NCI-H226 (cell line): Measurements from ENCODE around the gene IMPA2.
"Not testable (repeated sequence)": the region's sequence is repeated elsewhere in the genome, so short reads cannot be mapped to it uniquely, and the experiment has no call there.

Source experiments
- DNase-seq: peaks from one replicate; pipeline ENCODE4 v3.0.0-alpha.2; 2015

The IMPA2 gene

GRCh38 chr18:12030670-12031069 lies 49.4 kb downstream of the IMPA2 start:
- no peak for DNase-seq

DNA sequence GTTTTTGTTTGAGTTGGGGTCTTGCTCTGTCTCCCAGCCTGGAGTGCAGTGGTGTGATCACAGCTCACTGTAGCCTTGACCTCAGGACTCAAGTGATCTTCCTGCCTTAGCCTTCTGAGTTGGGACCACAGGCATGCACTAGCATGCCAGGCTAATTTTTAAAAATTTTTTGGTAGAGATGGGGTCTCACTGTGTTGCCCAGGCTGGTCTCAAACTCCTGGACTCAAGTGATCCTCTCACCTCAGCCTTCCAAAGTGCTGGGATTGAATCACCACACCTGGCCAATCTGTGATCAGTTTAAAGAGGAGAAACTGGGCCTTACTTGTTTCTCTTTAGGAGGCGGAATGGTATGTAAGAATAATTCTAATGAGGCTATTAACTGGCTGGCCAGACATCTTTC lies 49.9 kb downstream of the IMPA2 start:
- DNase-seq = no peak

GRCh38 chr18:12031846-12032245 lies 50.5 kb downstream of the IMPA2 start:
- DNase-seq = no peak

GRCh38 chr18:12032786-12033642 lies 51.7 kb downstream of the IMPA2 start:
- no peak for DNase-seq

DNA sequence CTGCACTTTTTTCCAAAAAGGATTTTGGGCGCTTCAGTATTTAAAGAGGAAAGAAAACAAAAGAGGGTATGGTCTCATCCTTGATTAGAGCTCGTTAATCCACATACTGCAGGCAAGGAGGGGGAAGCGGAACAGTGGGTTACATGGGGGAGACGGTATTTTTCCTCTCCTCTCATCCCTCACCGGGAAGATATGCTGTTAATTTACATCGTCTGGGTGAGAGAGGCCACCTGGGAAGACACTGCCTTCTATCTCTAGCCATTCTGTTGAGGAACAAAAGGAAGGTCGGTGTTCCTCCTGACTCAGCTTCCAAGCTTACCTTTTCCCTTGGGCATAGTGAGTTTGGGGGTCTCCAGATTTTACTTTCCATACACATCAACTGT lies 52.3 kb downstream of the IMPA2 start:
- DNase-seq = no peak

DNA sequence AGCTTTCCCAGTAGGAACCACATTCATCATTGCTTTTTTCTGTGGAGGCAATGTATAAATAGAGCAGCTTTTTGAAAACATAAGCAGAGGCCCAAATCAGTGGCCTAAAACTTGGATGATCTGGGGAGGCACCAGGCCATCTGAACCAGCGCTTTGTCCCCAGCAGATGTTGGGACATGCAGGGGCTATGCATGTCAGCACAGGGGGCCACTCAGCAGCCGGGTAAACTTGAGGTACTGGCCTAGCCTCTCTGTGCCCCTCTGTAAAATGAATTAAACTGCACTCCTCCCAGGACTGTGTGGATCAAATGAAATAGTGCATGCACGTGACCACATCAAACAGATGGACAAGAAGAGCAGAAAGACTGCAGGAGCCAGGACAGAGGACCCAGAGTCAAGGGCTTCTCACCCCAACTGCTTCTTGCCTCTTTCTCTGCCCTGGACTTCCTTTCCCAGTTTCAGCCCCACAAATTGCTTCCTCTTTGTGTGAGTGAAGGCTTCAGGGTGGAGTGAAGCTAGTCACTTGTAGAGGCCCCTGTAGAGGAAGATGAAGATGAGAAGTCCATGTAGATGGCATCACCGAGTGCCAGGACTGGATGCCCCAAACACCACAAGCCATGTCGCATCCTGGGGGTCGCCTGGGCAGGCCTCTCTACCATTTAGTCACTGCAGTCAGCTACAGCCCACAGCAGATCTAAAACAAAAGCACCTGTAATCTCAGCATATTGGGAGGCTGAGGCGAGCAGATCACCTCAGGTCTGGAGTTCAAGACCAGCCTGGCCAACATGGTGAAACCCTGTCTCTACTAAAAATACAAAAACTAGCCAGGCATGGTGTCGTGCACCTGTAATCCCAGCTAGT lies 53.2 kb downstream of the IMPA2 start:
- no peak for DNase-seq

- no peak for DNase-seq
Observed at GRCh38 chr18:12035481-12035880, 54.2 kb downstream of the IMPA2 start.

DNA sequence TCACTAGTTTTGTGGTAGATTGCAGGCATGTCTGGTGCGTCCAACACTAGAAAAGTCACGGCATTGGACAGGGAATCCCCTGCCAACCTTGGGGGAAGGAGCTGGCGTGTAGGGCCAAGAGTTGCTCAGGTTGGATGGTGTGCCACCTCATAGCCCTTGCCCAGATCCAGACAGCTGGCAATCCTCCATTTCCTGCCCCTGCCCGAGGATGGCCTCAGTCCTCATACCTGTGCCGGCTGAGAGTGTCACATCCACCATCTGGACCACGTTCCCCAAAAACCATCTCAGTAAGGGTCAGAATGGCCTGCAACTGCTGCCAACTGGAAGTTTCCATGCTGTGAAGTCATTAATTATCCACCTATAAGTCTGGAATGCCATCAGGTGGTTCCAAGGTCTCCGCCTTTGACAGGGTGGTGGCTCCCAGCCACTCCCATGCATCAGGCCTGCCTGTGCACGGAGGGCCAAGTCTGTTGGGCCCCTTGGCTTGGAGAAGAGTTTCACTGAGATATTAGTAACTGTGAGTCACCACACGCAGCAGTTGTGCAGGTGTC lies 55.0 kb downstream of the IMPA2 start:
- no peak for DNase-seq

- DNase-seq = no peak
Observed at GRCh38 chr18:12038082-12038638, 56.9 kb downstream of the IMPA2 start.

- peak; percentile 57 for DNase-seq
Observed at GRCh38 chr18:12038639-12039539, 57.6 kb downstream of the IMPA2 start.

DNA sequence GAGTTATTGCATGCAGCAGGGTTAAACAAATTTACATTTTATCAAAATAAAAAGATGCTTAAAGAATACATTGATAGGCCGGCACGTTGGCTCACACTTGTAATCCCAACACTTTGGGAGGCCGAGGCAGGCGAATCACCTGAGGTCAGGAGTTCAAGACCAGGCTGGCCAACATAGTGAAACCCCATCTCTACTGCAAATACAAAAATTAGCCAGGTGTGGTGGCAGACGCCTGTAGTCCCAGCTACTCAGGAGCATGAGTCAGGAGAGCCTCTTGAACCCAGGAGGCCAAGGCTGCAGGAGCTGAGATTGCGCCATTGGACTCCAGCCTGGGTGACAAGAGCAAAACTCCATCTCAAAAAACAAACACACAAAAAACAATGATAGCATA lies 58.2 kb downstream of the IMPA2 start:
- not testable (repeated sequence) for DNase-seq

DNA sequence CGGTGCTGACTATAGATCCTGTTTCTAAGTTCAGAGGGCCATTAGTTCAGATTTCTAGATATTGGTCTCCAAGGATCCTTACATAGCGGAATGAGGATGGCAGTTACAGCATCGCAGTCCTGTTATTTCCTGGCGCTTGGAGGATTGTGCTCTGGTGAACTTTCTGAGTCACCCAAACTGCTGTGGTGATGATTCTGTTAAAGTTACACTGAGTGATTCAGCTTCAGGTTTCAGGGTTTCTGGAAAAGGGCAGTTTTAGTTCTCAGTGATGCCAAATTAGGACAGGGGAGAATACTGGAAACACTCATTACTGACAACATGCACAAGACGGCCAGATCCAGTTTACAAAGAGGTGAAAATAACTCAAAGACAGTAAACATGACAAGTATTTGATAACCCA lies 60.3 kb downstream of the IMPA2 start:
- peak; percentile 59 for DNase-seq

- DNase-seq = no peak
Observed at GRCh38 chr18:12043811-12044210, 62.5 kb downstream of the IMPA2 start.

GRCh38 chr18:12044591-12044990 lies 63.3 kb downstream of the IMPA2 start:
- no peak for DNase-seq

DNA sequence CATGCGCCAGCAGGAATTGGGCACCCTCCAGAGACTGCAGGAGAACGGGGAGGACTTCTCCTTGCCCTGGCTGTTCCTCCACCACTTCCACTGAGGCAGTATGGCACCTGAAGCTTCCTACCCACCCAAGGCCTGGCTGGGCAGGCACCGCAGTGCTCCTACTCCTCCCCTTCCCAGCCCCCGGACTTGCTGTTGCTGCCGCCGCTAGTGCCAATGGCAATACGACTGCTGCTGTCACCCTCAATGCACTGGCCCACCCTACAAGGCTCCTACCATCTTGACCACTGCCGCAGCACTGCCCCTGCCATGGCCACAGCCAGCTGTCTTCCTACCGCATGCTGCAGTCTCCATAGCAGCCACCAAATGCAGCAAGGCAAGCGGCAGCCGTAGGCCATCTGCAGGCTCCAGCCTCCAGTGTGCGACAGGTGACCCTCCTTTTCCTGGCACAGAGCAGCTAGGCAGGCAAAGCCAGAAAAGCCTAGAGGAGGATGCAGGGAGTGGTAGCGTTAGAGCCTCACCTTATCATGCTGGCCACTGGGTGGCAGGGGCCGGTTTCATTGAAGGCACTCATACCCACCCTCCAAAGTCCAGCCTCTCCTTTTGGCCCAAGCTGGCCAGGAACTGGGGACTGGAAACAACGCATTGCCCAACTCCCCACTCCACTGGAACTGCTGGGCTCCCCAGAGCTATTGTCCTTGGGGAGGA lies 64.9 kb downstream of the IMPA2 start:
- no peak for DNase-seq

DNA sequence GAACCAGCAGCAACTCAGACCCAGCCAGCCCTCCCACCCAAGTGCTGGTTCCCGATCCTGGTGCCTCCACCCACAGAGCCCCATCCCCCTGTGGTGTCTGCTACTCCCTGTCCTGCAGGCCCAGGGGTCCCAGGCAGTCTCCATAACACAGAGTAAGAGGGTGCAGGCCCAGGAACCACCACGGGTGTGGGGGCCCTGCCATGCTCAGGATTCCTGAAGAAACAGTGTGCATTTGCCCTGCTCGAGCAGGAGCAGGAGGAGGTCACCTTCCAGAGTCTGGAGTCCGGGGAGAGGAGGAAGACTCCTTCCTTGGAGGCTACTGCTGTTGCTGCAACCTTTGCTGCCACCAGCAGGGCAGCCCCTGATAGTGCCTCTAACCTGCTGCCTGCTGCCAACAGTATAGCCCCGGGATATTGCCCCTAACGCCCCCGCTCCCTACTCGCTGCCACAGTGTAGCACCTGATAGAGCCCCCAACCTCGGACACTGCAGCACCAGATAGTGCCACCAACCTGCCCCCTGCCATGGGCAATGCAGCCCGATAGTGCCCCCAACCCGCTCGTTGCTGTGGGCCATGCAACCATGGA lies 65.5 kb downstream of the IMPA2 start:
- DNase-seq = no peak

DNA sequence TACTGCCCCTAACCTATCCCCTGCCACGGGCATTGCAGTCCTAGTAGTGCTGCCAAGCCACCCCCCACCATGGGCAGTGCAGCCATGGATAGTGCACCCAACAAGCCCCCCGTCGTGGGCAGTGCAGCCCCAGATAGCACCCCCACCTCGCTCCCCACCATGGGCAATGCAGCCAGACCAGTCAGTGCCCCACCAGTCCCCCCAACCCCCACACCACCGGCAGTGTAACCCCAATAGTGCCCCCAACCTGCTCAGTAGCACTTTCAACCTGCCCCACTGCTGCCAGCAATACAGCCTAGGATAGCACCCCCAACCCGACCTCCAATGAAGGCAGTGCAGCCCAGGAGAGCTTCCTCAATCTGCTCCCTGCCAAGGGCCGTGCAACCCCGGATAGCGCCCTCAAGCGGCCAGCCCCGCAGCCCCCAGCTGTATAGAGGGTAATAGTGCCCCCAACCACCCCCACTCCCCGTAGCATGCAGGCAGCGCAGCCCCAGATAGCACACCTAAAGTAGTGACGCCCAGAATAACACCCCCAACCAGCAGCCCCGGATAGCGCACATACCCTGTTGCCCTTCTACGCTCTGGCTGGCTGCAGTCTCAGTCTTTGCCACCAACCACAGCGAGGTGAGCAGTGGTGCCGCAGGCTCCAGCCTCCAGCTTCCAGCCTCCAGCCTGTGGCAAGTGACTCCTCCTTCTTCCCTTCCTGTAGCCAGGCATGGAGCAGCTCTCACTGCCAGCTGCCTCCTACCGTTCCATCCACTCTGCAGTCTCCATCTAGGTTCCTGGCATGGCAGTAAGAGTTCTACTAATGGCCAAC lies 66.9 kb downstream of the IMPA2 start:
- peak; percentile 44 for DNase-seq

- peak; percentile 24 for DNase-seq
Observed at GRCh38 chr18:12048827-12049175, 67.5 kb downstream of the IMPA2 start.

DNA sequence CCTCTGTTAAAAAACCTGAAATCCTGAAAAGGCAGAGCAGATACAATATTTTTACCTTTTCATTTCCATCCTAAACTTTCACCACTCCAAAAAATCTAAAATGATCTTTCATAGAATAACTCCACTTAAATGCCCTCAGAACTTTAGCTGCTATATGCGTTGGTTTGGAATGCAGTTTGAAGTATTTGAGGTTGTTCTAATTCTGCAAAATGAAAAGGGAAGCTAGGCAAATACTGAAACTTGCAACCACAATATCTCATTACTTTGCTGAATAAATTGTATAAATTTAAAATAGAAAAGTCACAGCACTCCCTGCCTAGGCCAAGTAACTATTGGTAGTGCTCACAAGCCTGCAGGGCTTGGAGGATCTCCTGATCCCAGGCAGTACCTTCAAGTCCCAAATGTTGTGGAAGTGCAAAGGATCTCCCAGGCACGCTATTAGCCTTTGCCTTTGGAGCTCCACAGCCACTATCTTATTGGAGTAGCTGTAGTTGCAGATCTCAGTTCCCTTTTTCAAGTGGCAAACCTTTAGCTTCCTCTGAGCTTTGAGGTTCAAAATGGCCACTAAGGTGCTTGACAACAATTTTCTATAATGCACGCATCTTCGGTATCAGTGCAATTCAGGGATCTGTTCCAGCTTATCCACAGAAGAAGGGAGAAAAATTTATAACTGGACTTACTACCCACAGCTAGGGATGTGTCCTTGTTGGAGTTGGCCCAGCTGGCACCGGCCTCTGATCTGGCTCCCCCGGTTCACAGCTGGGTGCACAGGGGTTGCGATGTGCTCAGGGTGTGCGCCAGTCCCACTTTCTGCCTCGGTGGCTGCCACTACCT lies 68.9 kb downstream of the IMPA2 start:
- no peak for DNase-seq

DNA sequence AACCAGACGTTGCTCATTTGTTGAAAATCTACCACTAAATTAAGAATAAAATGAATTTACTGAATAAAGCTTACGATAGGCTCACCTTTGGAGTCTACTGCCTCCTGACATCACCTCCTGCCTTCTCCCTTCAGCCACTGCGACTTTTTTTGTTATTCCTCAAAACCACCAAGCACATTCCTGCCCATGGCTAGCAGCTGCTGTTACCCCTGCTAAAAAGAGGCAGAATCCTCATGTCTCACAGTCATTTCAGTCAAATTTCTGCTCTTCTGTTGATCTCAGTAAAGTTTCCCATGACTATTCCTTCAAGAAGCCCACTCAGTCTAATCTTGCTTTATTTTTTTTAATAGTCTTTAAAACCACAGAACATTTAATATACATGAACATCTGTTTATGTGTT lies 71.6 kb downstream of the IMPA2 start:
- DNase-seq = no peak
